OCI-LY7 (cell line): ENCODE results near the gene CAMK4. TPM values are rescaled to one million over a fixed set of nuclear protein-coding genes. Genes with fewer than 3 reads are reported as not detected.
A peak's percentile ranks its signal among the peaks of the same experiment; 100 is the strongest.
"Not testable (repeated sequence)": the region's sequence is repeated elsewhere in the genome, so short reads cannot be mapped to it uniquely, and the experiment has no call there.

Source experiments
- BruUV-seq: library from RNA; stranded (reverse); fragments of 400-500 nt; replicated peaks from 2 replicates; lab custom pipeline; 2021; lab: Mats Ljungman, UMichigan
- CTCF ChIA-PET: fragments of 300-600 bp; sonication (Branson Sonifier 250); formaldehyde crosslinking; loops from one replicate; lab custom pipeline; 2022; ENCODE audit warnings: antibody characterized with exemption; ENCODE audit not compliant: unreplicated experiment; lab: Charles Lee
- POLR2A ChIA-PET: fragments of 300-600 bp; sonication (Branson Sonifier 250); formaldehyde crosslinking; loops from one replicate; lab custom pipeline; 2022; ENCODE audit warnings: antibody characterized with exemption; lab: Charles Lee
- DNase-seq: peaks from one replicate; pipeline ENCODE4 v3.0.0-alpha.2; 2015; ENCODE audit warnings: low spot score
- H2AFZ ChIP-seq: fragments of 200-600 bp; sonication (generic), shearing (Covaris generic); 2 replicates; pipeline ENCODE4 v1.6.1; 2014; ENCODE audit warnings: mild to moderate bottlenecking, antibody characterized with exemption, low read length, moderate library complexity
- H3K27ac ChIP-seq: fragments of 200-600 bp; sonication (generic); 2 replicates; pipeline ENCODE4 v1.5.1; 2014; ENCODE audit warnings: mixed run types, low read depth, mild to moderate bottlenecking, moderate library complexity, low read length, inconsistent platforms; ENCODE audit not compliant: poor library complexity, severe bottlenecking
- H3K36me3 ChIP-seq: fragments of 200-600 bp; sonication (generic); 2 replicates; pipeline ENCODE4 v1.6.1; 2014; ENCODE audit warnings: mild to moderate bottlenecking, antibody characterized with exemption, low read length, moderate library complexity, mixed read lengths; ENCODE audit not compliant: insufficient read depth
- H3K4me1 ChIP-seq: fragments of 200-600 bp; sonication (generic); 2 replicates; pipeline ENCODE4 v1.5.1; 2014; ENCODE audit warnings: mild to moderate bottlenecking, low read length; ENCODE audit not compliant: insufficient read depth, poor library complexity, severe bottlenecking
- H3K4me2 ChIP-seq: fragments of 200-600 bp; sonication (generic); 2 replicates; pipeline ENCODE4 v1.6.1; 2014; ENCODE audit warnings: mild to moderate bottlenecking, low read length
- H3K4me3 ChIP-seq: fragments of 200-600 bp; sonication (generic); 2 replicates; pipeline ENCODE4 v1.5.1; 2014; ENCODE audit warnings: mild to moderate bottlenecking, low read depth, low read length; ENCODE audit not compliant: poor library complexity, severe bottlenecking
- H3K79me2 ChIP-seq: fragments of 200-600 bp; sonication (generic); 2 replicates; pipeline ENCODE4 v1.6.1; 2016; ENCODE audit warnings: low read depth, mild to moderate bottlenecking, low read length, moderate library complexity, mixed read lengths; ENCODE audit not compliant: insufficient read depth
- H3K9me2 ChIP-seq: fragments of 200-600 bp; sonication (generic); 2 replicates; pipeline ENCODE4 v1.6.1; 2016; ENCODE audit warnings: mild to moderate bottlenecking, low read length, mixed read lengths; ENCODE audit not compliant: insufficient read depth
- H3K9me3 ChIP-seq: fragments of 200-600 bp; sonication (generic); 2 replicates; pipeline ENCODE4 v1.6.1; 2014; ENCODE audit warnings: mild to moderate bottlenecking, mixed run types, low read length, mixed read lengths
- H4K20me1 ChIP-seq: fragments of 200-600 bp; sonication (generic); 2 replicates; pipeline ENCODE4 v1.6.1; 2014; ENCODE audit warnings: mild to moderate bottlenecking, antibody characterized with exemption, low read length, moderate library complexity, mixed read lengths; ENCODE audit not compliant: insufficient read depth
- CTCF ChIP-seq: fragments of 200-600 bp; sonication (generic); conservative IDR thresholded peaks from 2 replicates; pipeline ENCODE4 v1.5.1; 2014; ENCODE audit warnings: mild to moderate bottlenecking, antibody characterized with exemption, low read length, moderate library complexity, mixed read lengths
- EZH2phosphoT487 ChIP-seq: fragments of 200-600 bp; sonication (generic); IDR thresholded peaks from 2 replicates; pipeline ENCODE4 v1.6.1; 2018; ENCODE audit warnings: low read depth, borderline replicate concordance, mild to moderate bottlenecking, mixed run types, antibody characterized with exemption, low read length, moderate library complexity, mixed read lengths
- intact Hi-C: fragments of 100-400 bp; cut with micrococcal nuclease; formaldehyde crosslinking; loops from one replicate; pipeline ENCODE4 v1.10.0; 2022; ENCODE audit not compliant: unreplicated experiment
- total RNA-seq, 2 experiments: library from RNA; depleted of rRNA in 1 of 2; stranded (reverse); fragments of >200 nt in 1 of 2; shearing (Covaris generic) in 1 of 2; gene quantifications; 2 replicates each; pipeline ENCODE4 v1.2.3, GENCODE V29; 2014 to 2022

CAMK4 gene
- total RNA-seq, 2 experiments from 2014 or later = 25.4 to 40.2 TPM

GRCh38 chr5:111299067-111299481 lies 74.9 kb downstream of the CAMK4 start:
- no peaks in the 10 kb centered on the region for H3K9me2 ChIP-seq
- ChIA-PET POLR2A (interaction anchor here (1.6 kb wide), 1 partner anchor 13 kb away, joined by 5 read pairs; no protein-coding TSS in a partner anchor), CTCF (no interaction called here)
- no peak overlapping the region for H2AFZ ChIP-seq
- TF ChIP-seq CTCF = no peak
- no peak for TF ChIP-seq EZH2phosphoT487
- H3K4me1 ChIP-seq = no peaks in the 10 kb centered on the region
- no peak overlapping the region for H3K27ac ChIP-seq
- DNase-seq = peak; percentile 56
- BruUV-seq = no TSS peak
- peaks cover 19% of the 10 kb centered on the region; the same call in 1 of the 2 replicates for H3K9me3 ChIP-seq
- H3K36me3 ChIP-seq = peaks cover 8% of the 10 kb centered on the region; the same call in 1 of the 2 replicates
- intact Hi-C loops = no loop called here
- H3K4me2 ChIP-seq = no peak overlapping the region
- H3K79me2 ChIP-seq = no peaks in the 10 kb centered on the region
- no peaks in the 10 kb centered on the region for H4K20me1 ChIP-seq
- H3K4me3 ChIP-seq = no peak overlapping the region

GRCh38 chr5:111299831-111300432 lies 75.7 kb downstream of the CAMK4 start:
- Histone ChIP-seq H3K4me1 (no peaks in the 10 kb centered on the region), H3K36me3 (peaks cover 8% of the 10 kb centered on the region; the same call in 1 of the 2 replicates), H3K4me3 (no peak overlapping the region), H3K9me2 (no peaks in the 10 kb centered on the region), H3K27ac (no peak overlapping the region), H3K4me2 (no peak overlapping the region), H3K79me2 (no peaks in the 10 kb centered on the region), H4K20me1 (no peaks in the 10 kb centered on the region), H3K9me3 (peaks cover 19% of the 10 kb centered on the region; the same call in 1 of the 2 replicates), H2AFZ (no peak overlapping the region)
- intact Hi-C loops = no loop called here
- DNase-seq = no peak
- TF ChIP-seq CTCF (no peak), EZH2phosphoT487 (no peak)
- CTCF ChIA-PET = no interaction called here
- POLR2A ChIA-PET = interaction anchor here (0.6 to 1.6 kb wide), 3 partner anchors 13 to 544 kb away, joined by 3 to 5 read pairs (median 3); no protein-coding TSS in a partner anchor
- no TSS peak for BruUV-seq

GRCh38 chr5:111301264-111301663 lies 77.1 kb downstream of the CAMK4 start:
- TF ChIP-seq CTCF (no peak), EZH2phosphoT487 (no peak)
- Histone ChIP-seq H3K4me2 (no peak overlapping the region), H2AFZ (no peak overlapping the region), H3K79me2 (no peaks in the 10 kb centered on the region), H3K36me3 (peaks cover 8% of the 10 kb centered on the region; the same call in 1 of the 2 replicates), H3K4me3 (no peak overlapping the region), H3K4me1 (no peaks in the 10 kb centered on the region), H3K9me3 (peaks cover 19% of the 10 kb centered on the region; the same call in 1 of the 2 replicates), H3K9me2 (no peaks in the 10 kb centered on the region), H3K27ac (no peak overlapping the region), H4K20me1 (no peaks in the 10 kb centered on the region)
- CTCF ChIA-PET = no interaction called here
- intact Hi-C loops = no loop called here
- no TSS peak for BruUV-seq
- POLR2A ChIA-PET = interaction anchor here (1.2 kb wide), 1 partner anchor 43 kb away, joined by 3 read pairs; no protein-coding TSS in a partner anchor
- no peak for DNase-seq

GRCh38 chr5:111302043-111302442 lies 77.9 kb downstream of the CAMK4 start:
- POLR2A ChIA-PET, H3K36me3 ChIP-seq, H3K9me2 ChIP-seq, H3K4me3 ChIP-seq, H4K20me1 ChIP-seq, DNase-seq, CTCF ChIA-PET, BruUV-seq, H2AFZ ChIP-seq, H3K27ac ChIP-seq, H3K4me2 ChIP-seq, H3K4me1 ChIP-seq, intact Hi-C loops, H3K79me2 ChIP-seq: not testable (repeated sequence)
- peaks cover 19% of the 10 kb centered on the region; the same call in 1 of the 2 replicates for H3K9me3 ChIP-seq
